ENCODE results near the gene TSPAN4.

Gene TSPAN4

GRCh38 chr11:808427-809286 lies 34.0 kb upstream of the TSPAN4 start:
- DNase-seq = peak; percentile 64

GRCh38 chr11:809287-810039 lies 33.2 kb upstream of the TSPAN4 start, which contains the start of gene RPLP2:
Gene RPLP2, plus strand, starts transcription at chr11:809967. Its CDS starts 268 bp downstream, at chr11:810235.
- peak; percentile 99 for DNase-seq

DNA sequence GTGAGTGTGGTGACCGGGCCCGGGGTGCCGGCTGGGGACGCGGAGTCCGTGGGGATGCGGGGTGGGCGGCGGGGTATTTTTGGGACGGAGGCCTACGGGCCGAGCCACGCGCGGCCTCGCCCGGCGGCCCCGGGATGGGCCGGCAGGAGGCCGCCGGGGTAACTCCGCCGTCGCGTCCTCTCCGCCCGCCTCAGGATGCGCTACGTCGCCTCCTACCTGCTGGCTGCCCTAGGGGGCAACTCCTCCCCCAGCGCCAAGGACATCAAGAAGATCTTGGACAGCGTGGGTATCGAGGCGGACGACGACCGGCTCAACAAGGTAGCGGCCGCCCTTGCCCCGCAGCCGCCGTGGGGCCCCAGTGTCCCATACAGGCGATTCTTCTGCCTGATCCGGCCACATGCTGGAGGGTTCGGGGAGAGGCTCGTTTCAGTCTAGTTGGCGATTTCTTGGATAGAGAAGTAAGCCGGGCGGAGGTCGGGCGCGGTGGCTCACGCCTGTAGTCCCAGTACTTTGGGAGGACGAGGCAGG lies 32.5 kb upstream of the TSPAN4 start:
- DNase-seq = no peak

DNA sequence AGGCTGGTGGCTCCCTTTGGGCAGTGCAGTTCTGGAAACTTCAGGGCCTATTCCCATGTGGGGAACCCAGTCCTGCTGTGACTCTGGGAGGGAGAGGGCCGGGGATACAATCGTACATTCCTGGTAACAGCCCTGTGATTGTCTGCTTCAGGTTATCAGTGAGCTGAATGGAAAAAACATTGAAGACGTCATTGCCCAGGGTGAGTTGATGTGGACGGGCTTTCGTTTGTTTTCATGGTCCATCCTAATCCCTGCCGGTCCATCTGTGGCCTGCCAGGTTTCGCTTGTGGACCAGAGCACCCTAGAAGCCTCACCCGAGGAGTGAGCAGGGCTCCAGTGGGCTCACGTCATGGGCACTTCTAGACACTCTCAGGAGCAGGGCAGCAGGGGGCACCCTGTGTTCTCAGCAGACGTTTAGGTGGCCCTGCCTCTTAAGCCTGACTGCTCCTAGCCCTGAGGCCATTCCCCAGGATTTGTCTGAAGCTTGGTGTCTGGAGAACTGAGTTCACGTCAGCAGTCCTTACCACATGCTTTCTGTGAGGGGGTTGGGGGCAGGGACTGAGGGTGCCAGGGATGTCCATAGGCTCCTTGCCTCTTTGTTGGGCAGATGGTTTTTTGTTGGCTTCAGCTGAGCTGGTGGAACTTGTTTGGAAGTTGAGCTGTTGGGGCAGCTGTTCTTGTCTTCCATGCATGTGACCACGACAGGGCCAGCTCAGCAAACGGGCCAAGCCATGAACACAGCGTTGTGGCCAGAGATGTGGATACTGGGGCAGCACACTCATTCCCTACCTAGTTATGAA lies 31.0 kb upstream of the TSPAN4 start:
- DNase-seq = no peak

- DNase-seq = no peak
These were observed 30.3 kb upstream of the TSPAN4 start for GRCh38 chr11:812390-812789.

DNA sequence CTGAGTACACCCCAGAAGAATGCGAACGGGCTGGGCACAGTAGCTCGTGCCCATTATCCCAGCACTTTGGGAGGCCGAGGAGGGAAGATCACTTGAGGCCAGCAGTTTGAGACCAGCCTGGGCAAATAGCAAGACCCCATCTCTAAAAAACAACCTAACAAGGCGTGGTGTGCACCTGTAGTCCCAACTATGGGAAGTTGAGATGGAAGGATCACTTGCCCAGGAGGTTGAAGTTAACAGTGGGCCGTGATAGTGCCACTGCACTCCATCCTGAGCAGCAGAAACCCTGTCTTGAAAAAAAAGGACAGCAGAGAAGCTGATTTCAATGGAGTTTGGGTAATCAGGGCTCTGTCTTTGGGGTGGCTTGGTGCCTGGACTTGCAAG lies 29.6 kb upstream of the TSPAN4 start:
- DNase-seq = no peak

- no peak for DNase-seq
These were observed 29.1 kb upstream of the TSPAN4 start for GRCh38 chr11:813456-814096.

DNA sequence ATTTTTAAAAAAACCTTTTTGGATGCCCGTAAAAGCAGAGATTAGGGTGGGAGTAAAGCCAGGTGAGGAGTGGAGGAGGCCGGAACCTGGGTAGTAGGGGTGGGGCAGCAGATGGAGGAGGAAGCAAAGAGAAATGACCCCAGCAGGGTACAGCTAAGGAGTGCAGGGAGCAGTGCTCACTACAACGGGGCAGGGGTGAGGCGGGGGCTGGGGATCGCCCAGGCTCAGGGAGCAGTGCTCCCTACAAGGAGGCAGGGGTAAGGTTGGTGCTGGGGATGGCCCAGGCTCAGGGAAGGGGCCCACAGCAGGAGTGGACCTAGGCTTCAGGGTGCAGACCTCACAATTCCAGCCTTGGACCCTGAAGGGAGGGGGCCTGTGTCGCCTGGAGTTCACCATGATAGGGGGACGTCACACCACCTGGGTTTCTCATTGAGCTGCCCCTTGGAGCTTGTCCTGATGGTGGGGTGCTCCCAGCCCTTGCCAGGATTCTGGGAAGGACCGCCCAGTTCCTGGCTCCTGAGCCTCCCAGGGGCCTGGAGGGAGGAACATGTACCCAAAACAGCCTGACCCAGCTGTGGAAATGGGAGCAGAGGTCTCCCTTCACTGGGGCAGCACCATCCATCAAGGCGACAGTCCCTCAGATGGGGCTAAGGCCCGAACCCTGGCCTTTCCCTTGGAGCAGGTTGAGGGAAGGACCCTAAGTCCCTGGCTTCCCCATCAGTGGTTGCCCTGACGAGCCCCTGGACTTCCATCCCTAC lies 26.8 kb upstream of the TSPAN4 start:
- no peak for DNase-seq

- no peak for DNase-seq
These were observed 26.2 kb upstream of the TSPAN4 start for GRCh38 chr11:816433-816779.

GRCh38 chr11:818396-819128 lies 24.1 kb upstream of the TSPAN4 start, which contains the start of gene PNPLA2:
Gene PNPLA2, plus strand, starts transcription at chr11:818914. Its CDS starts 805 bp downstream, at chr11:819719.
- DNase-seq = no peak

- DNase-seq = peak; percentile 92
These were observed 23.3 kb upstream of the TSPAN4 start for GRCh38 chr11:819129-819931.

DNA sequence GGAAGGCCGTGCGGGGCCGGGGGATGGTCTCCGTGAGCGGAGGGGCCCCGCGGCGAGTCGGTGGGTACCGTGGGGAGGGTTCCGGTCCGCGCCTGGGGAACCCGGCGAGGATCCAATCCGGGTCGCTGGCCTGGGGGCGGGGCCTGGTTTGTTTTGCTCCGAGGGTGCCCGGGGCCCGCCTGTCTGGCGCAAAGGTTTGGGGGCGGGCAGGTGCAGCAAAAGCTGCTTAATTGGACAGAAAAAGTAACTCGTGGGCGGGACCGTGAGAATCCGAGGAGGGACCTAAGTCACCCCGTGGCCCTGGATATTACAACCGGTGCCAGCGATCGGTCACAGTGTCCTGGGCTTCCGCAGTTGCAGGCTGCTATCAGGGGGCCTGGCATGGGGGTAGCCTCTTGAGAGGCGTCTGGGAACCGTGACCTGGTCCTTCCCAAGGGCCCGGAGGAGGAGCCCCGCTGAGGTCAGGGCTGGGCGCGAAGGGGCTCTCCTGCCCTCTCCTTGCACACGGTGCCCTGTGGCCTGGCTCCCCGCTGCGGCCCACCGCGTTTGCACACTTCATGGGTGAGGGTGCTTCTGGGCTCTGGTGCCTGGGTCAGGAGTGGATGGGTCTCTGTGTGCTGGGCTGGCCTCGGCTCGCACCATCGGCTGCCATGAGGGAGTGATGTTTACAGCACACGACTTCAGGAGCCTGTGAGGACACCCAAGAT lies 22.6 kb upstream of the TSPAN4 start:
- DNase-seq = peak; percentile 91

DNA sequence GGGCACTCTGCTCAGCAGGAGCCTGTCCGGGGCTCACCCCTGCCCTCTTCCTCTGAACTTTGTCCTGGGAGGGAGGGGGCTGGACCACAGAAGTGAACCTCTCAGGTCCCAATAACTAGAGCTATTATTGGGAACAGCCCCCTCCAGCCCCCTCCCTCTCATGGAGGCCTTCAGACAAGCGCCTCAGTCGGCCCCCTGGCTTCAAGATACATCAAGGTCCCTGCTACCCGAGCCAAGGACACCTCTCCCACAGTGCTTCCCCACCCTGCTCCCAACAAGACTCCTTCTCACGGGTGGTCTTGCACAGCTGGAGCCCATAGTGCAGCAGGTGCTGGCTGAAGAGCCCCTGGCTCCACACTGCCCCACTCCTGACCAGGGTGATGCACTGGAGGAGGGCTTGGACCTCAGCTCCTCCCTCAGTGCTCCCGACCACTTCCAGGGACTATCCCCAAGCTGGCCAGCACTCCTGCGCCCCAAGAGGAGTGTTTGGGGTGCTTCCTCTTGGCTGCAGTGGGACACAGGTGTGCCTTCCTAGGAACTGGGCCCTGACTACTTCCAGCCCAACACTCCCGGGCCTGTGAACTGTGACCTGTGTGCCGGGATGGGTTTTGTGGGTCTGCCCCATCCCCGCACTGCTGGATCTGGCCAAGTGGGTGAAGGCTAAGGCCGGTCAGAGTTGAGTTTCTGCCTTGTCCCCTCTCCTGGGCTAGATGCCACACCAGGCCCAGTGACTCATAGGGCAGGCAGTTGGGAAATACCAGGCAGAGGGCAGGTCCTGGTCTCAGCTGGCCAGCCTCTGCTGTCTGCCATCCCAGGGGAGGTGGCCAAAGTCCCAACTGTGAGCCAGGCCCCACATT lies 21.8 kb upstream of the TSPAN4 start:
- no peak for DNase-seq

GRCh38 chr11:821512-822371 lies 20.9 kb upstream of the TSPAN4 start:
- DNase-seq = no peak

DNA sequence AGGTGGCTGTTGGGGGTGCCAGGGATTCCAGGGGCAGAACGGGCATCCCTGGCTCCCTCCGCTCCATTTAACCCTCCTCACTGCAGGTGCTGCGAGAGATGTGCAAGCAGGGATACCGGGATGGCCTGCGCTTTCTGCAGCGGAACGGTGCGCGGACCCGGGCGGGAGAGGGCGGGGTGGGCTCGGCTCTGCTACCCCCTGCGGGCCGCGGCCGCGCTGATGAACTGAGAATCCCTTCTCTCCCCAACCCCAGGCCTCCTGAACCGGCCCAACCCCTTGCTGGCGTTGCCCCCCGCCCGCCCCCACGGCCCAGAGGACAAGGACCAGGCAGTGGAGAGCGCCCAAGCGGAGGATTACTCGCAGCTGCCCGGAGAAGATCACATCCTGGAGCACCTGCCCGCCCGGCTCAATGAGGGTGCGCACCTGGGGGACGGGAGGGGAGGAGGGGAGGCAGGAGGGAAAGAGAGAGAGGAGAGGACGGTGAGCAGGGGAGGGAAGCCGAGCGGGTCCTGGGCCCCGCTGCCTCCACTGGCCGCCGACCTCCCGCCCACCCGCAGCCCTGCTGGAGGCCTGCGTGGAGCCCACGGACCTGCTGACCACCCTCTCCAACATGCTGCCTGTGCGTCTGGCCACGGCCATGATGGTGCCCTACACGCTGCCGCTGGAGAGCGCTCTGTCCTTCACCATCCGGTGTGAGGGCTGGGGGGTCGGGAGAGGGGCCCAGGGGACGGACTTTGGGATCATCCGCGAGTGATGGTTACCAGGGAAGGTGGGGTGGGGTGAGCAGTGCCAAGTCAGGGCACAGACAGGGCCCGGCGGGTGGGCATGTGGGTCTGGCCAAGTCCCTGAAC lies 19.0 kb upstream of the TSPAN4 start:
- no peak for DNase-seq

DNA sequence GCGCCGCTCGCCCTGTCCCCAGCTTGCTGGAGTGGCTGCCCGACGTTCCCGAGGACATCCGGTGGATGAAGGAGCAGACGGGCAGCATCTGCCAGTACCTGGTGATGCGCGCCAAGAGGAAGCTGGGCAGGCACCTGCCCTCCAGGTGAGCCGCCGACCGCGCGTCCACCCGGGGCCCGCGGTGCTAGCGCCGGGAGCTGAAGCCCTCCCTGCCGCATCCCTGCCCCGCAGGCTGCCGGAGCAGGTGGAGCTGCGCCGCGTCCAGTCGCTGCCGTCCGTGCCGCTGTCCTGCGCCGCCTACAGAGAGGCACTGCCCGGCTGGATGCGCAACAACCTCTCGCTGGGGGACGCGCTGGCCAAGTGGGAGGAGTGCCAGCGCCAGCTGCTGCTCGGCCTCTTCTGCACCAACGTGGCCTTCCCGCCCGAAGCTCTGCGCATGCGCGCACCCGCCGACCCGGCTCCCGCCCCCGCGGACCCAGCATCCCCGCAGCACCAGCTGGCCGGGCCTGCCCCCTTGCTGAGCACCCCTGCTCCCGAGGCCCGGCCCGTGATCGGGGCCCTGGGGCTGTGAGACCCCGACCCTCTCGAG lies 18.3 kb upstream of the TSPAN4 start:
- DNase-seq = no peak
